Thyroid gland (tissue), 4 donors: Measurements from ENCODE around the gene SLC17A8. TPM values are rescaled to one million over a fixed set of nuclear protein-coding genes. Genes with fewer than 3 reads are reported as not detected.

Experiments
- DNase-seq, 2 donors: peaks; one replicate each; pipeline ENCODE4 v3.0.0-alpha.2; 2019
- H3K27ac ChIP-seq, 3 donors: fragments of 200-600 bp; sonication (generic); 1 replicate in 2 of 3; 2 replicates in 1 of 3; pipeline ENCODE4 v1.5.1; 2016 to 2019; ENCODE audit warnings: mild to moderate bottlenecking in 1 of 3, moderate library complexity in 1 of 3
- H3K27me3 ChIP-seq: fragments of 200-600 bp; sonication (generic); one replicate; pipeline ENCODE4 v1.5.1; 2019
- H3K36me3 ChIP-seq, 2 donors: fragments of 200-600 bp; sonication (generic); one replicate each; pipeline ENCODE4 v1.5.1; 2016 to 2019
- H3K4me1 ChIP-seq, 2 donors: fragments of 200-600 bp; sonication (generic); one replicate each; pipeline ENCODE4 v1.5.1; 2017 to 2019
- H3K4me3 ChIP-seq, 3 donors: fragments of 200-600 bp; sonication (generic); replicated peaks in 1 of 3; 1 replicate in 2 of 3; 2 replicates in 1 of 3; pipeline ENCODE4 v1.5.1; 2016; ENCODE audit warnings: mild to moderate bottlenecking in 1 of 3
- H3K9me3 ChIP-seq: fragments of 200-600 bp; sonication (generic); one replicate; pipeline ENCODE4 v1.5.1; 2017
- POLR2A ChIP-seq, 2 donors: fragments of 450-650 bp; IDR thresholded peaks; one replicate each; pipeline ENCODE4 v1.6.1; 2017; ENCODE audit warnings: antibody characterized with exemption in 2 of 2, mild to moderate bottlenecking in 2 of 2, moderate library complexity in 1 of 2
- WGBS, 2 donors: methylation state at CpG; one replicate each; pipeline ENCODE4 v1.1.5; 2017; 5-methylcytosine and 5-hydroxymethylcytosine counted together
- intact Hi-C: fragments of 100-400 bp; cut with DNase I; formaldehyde crosslinking; loops from one replicate; pipeline ENCODE4 v1.15.1; 2023
- total RNA-seq, 4 donors: library from RNA; depleted of rRNA; stranded (reverse); fragments of >200 nt; gene quantifications; one replicate each; pipeline ENCODE4 v1.2.3, GENCODE V29; 2016
- TF ChIP-seq, protein P1 (sequence below), 6 experiments: fragments of 200-600 bp in 3 of 6; fragments of 450-650 bp in 3 of 6; sonication (generic) in 3 of 6; IDR thresholded peaks; one replicate each; pipeline ENCODE4 v1.5.1; 2016 to 2019; ENCODE audit warnings: antibody characterized with exemption in 6 of 6, mild to moderate bottlenecking in 2 of 6, inconsistent platforms in 1 of 6, moderate library complexity in 1 of 6

Gene SLC17A8
- total RNA-seq, 4 donors from 2014 or later = not detected

DNA sequence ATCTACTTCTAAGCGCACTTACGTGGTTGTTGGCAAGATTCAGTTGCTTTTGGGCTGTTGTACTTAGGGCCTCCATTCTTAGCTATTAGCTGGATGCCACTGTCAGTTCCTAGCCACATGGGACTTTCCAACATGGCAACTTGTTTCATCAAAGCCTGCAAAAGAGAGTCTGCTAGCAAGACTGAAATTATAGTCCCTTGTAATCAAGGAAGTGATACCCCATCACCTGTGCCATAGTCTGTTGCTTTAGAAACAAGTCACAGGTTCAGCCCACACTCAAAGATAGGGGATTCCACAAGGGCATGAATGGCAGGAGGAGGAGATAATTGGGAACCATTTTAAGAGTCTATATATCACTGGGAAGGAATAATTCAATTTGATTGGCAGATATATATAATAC lies 27.1 kb upstream of the SLC17A8 start:
- TF ChIP-seq POLR2A (IDR thresholded peaks at IDR 0.05) = no peak
- TF ChIP-seq, protein P1, sequence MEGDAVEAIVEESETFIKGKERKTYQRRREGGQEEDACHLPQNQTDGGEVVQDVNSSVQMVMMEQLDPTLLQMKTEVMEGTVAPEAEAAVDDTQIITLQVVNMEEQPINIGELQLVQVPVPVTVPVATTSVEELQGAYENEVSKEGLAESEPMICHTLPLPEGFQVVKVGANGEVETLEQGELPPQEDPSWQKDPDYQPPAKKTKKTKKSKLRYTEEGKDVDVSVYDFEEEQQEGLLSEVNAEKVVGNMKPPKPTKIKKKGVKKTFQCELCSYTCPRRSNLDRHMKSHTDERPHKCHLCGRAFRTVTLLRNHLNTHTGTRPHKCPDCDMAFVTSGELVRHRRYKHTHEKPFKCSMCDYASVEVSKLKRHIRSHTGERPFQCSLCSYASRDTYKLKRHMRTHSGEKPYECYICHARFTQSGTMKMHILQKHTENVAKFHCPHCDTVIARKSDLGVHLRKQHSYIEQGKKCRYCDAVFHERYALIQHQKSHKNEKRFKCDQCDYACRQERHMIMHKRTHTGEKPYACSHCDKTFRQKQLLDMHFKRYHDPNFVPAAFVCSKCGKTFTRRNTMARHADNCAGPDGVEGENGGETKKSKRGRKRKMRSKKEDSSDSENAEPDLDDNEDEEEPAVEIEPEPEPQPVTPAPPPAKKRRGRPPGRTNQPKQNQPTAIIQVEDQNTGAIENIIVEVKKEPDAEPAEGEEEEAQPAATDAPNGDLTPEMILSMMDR (IDR thresholded peaks at IDR 0.05) = no peak
- Histone ChIP-seq H3K4me1 (no peaks in the 10 kb centered on the region), H3K27ac (no peak overlapping the region), H3K9me3 (no peaks in the 10 kb centered on the region), H3K36me3 (peaks cover 5 to 11% of the 10 kb centered on the region in 2 donors), H3K4me3 (no peak overlapping the region), H3K27me3 (no peaks in the 10 kb centered on the region)
- intact Hi-C loops = no loop called here
- DNase-seq = no peak
- WGBS, 2 donors = 91 to 92% methylated on average over 2 of the region's 2 CpGs

DNA sequence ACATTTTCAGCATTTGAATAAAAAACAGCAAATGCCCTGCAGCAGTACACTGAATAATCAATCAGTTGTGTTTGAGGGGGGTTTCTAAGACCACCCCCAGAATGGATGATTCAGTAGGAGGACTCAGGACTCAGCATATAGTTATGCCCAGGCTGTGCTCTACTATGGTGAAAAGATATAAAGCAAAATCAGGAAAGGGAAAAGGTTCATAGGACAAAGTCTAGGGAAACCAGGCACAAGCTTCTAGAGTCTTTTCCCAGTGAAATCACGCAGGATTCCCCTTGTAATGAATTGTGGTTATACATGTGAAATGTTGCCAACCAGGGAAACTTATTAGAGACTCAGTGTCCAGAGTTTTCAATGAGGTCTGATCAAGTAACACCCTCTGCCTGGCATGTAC lies 25.0 kb upstream of the SLC17A8 start:
- WGBS, 2 donors = 90 to 97% methylated on average over 1 of the region's 1 CpG
- intact Hi-C loops = no loop called here
- Histone ChIP-seq H3K4me3 (no peak overlapping the region), H3K27ac (no peak overlapping the region), H3K36me3 (peaks cover 5 to 15% of the 10 kb centered on the region in 2 donors), H3K4me1 (no peaks in the 10 kb centered on the region), H3K27me3 (no peaks in the 10 kb centered on the region), H3K9me3 (no peaks in the 10 kb centered on the region)
- TF ChIP-seq, protein P1 (IDR thresholded peaks at IDR 0.05) = no peak
- TF ChIP-seq POLR2A (IDR thresholded peaks at IDR 0.05) = no peak
- DNase-seq = no peak

- H3K27me3 ChIP-seq = no peaks in the 10 kb centered on the region
- no peaks in the 10 kb centered on the region for H3K4me1 ChIP-seq
- 93 to 99% methylated on average over 2 of the region's 2 CpGs for WGBS, 2 donors
- no peak for DNase-seq
- TF ChIP-seq, protein P1 (IDR thresholded peaks at IDR 0.05) = no peak
- TF ChIP-seq POLR2A (IDR thresholded peaks at IDR 0.05) = no peak
- no peaks in the 10 kb centered on the region for H3K9me3 ChIP-seq
- no peak overlapping the region for H3K4me3 ChIP-seq
- peaks cover 5 to 11% of the 10 kb centered on the region in 2 donors for H3K36me3 ChIP-seq
- intact Hi-C loops = no loop called here
- H3K27ac ChIP-seq = no peak overlapping the region
Measured at GRCh38 chr12:100332852-100333251, 24.0 kb upstream of the SLC17A8 start.

DNA sequence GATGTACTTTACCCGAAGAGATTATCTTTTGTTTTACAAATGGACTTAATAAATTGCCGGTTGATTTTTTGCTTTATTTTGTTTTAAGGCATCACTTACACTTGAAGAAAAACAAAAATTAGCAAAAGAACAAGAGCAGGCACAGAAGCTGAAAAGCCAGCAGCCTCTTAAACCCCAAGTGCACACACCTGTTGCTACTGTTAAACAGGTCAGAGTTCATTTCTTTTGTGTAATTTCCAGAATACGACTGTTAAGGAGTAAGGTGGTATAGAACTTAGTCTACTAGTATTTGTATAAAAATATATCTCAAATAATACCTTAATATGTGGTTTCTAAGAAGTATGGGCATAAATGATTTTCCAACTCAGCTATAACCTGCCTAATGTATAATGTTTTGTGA lies 19.6 kb upstream of the SLC17A8 start:
- Histone ChIP-seq H3K27ac (no peak overlapping the region), H3K36me3 (peaks cover 11 to 15% of the 10 kb centered on the region in 2 donors), H3K27me3 (no peaks in the 10 kb centered on the region), H3K4me1 (no peaks in the 10 kb centered on the region), H3K4me3 (no peak overlapping the region), H3K9me3 (no peaks in the 10 kb centered on the region)
- 91% methylated on average over 3 of the region's 3 CpGs for WGBS, 2 donors
- intact Hi-C loops = no loop called here
- no peak for DNase-seq
- TF ChIP-seq POLR2A (IDR thresholded peaks at IDR 0.05) = no peak
- TF ChIP-seq, protein P1 (IDR thresholded peaks at IDR 0.05) = no peak

GRCh38 chr12:100337727-100338126 lies 19.1 kb upstream of the SLC17A8 start:
- Histone ChIP-seq H3K36me3 (peaks cover 11 to 15% of the 10 kb centered on the region in 2 donors), H3K9me3 (no peaks in the 10 kb centered on the region), H3K27ac (no peak overlapping the region), H3K4me3 (no peak overlapping the region), H3K4me1 (no peaks in the 10 kb centered on the region), H3K27me3 (no peaks in the 10 kb centered on the region)
- intact Hi-C loops = no loop called here
- TF ChIP-seq, protein P1 (IDR thresholded peaks at IDR 0.05) = no peak
- no peak for DNase-seq
